Activated CD4-positive, alpha-beta T cell treated with anti-CD3 and anti-CD28 coated beads, Interleukin-2, amount 50 U/mL, for 4 hours (primary cell): Measurements from ENCODE around the gene PPP2R1B.
"Not testable (repeated sequence)": the region's sequence is repeated elsewhere in the genome, so short reads cannot be mapped to it uniquely, and the experiment has no call there.

ENCODE experiments used
- DNase-seq, 2 experiments: peaks; one replicate each; pipeline ENCODE4 v3.0.0-alpha.2; 2020

Gene PPP2R1B

GRCh38 chr11:111782109-111782741 lies 16.0 kb upstream of the PPP2R1B start:
- DNase-seq, result no peak

GRCh38 chr11:111779118-111779517 lies 12.9 kb upstream of the PPP2R1B start:
- DNase-seq, result no peak

DNA sequence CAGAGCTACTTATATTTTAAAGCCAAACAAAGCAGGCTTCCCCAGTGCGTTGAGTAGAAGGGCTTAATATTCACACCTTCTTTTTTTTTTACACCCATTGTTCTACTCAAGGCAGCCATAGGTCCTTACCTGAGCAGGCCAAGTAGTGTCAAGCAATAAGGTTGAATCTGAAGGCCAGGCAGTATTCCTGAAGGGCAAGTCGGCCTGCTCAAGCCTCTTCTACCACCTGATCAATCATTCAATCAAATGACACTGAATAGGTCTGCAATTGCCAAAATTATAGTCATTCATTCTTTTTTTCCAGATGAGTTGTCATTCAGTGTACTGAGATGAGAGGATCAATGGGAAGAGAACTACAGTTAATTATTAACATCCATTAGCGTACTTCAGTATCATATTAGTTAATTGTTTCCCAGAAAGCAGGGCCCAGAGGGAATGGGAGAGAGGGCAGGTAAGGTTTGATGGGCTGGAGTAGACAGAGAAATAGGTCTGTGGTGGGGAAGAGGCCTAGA lies 11.9 kb upstream of the PPP2R1B start:
- DNase-seq, result no peak

- no peak for DNase-seq
Observed at GRCh38 chr11:111777094-111778046, 11.2 kb upstream of the PPP2R1B start.

DNA sequence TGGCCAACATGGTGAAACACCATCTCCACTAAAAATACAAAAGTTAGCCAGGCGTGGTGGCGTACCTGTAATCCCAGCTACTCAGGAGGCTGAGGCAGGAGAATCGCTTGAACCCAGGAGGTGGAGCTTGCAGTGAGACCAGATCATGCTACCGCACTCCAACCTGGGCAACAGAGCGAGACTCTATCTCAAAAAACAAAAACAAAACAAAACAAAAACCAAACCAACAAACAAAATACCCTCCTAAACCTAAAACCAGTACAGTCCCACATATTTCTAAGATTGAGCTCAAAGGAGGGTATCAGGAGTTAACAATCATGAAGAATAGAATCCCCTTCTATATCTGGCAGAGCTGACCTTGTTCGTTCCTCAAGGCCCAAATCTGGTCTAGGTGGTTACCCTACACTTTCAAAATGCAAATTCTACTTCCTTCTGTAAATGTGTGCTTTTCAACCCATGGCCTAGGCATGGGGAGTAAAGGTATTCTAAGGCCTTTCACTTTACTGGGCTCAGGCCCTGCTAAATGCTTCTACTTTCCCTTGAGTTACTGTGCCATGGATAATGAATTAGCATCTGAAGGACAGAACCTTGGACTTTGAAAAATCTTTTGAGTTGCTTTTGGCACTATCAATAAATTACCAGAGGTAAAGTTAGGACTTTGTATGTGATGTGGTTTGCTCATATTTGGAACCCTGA lies 10.4 kb upstream of the PPP2R1B start:
- DNase-seq, result no peak

DNA sequence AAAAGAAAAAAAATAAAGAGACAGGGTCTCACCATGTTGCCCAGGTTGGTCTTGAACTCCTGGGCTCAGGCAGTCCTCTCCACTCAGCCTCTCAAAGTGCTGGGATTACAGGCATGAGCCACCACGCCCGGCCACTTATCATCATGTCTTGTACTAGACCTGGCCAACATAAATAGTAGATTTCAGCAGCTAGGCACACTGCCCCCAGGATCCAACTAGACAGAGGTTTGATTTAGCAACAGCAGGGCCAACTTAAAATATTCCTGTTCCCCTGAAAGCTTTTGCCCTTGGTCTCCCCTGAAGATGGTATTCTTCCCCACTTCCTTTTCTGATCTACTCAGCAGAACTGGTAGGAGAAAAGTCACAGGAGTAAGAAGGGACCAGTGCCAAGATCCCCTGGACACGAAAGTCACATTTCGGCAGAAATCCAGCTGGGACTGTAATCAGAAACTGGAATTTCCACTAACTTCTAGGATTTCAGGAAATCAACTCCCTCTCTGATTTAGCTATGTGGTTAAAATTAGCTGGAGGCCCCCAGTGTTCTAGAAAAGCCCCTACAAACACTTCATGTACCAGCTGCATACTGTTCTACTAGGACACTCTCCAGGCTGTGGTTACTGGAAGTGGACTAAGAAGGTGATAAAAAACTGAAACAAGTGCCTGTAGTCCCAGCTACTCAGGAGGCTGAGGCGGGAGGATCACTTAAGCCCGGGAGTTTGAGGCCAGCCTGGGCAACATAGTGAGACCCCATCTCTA lies 8.9 kb upstream of the PPP2R1B start:
- DNase-seq, result no peak

DNA sequence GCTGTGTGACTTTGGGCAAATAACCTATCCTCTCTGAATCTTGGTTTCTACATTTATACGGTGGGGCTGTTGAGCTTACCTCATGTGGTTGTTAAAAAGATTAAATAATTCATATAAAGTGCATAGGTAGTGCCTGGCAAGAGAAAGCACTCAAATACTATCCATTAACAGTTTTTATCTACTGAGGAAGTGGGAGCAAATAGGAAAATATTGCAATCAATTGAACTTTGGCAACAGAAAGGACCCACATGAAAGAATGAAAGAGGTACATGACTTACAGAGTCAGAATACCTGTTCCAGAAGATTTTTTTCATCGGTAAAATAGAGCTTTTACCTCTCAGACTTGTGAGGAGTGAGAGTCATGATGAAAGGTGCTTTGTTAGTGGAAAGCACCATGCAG lies 6.3 kb upstream of the PPP2R1B start:
- DNase-seq, result no peak

DNA sequence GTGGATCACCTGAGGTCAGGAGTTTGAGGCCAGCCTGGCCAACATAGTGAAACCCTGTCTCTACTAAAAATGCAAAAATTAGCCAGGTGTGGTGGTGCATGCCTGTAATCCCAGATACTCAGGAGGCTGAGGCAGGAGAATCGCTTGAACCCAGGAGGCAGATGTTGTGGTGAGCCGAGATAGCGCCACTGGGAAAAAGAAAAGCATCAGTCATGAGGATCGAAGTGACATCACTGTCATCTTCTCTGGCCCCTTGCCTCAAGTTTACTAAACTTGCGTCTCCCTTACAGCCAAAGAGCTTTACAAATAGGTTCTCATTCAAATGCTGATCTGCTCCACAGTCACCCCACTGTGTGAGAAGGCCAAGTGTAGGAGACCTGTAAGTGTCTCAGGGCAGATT lies 5.0 kb upstream of the PPP2R1B start:
- DNase-seq, result not testable (repeated sequence)

DNA sequence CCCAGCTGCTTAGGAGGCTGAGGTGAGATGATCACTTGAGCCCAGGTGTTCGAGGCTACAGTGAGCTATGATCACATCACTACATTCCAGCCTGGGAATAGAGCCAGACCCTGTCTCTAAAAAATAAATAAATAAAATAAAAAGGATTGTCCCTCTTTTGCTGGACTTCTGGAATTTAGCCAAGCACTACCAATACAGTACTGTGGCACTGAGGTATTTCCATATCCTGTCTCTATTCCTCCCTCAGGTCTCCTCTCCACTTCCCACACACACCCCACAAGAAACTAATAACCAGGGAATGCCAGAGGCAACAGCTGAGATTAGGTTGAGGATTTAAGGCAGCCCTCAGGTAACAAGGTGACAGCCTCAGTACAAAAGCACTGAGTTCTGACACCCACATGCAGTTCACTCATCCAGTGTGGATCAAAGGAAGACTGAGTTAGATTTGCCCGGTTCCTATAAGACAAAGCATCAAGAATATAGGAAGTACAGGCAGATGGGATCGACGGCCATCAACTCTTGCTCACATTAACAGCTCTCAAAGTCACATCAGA lies 4.5 kb upstream of the PPP2R1B start:
- DNase-seq, result no peak

DNA sequence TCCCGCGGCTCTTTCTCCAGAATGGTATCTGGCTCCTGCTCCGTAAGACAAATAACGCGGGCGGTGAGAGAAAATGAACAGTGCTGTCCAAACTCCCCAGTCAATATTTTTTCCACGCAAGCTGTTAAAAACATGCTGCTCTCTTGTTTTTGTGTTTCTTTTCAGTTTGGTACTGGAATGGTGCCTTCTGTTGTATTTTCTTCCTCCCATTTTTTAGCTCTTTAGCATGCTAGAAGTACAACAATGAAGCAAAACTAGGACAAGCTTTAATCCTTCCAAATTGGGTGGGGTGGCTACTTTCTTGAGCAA lies 599 bp upstream of the PPP2R1B start:
- DNase-seq, result no peak

GRCh38 chr11:111765320-111765983 lies 737 bp downstream of the PPP2R1B start:
- no peak for DNase-seq

DNA sequence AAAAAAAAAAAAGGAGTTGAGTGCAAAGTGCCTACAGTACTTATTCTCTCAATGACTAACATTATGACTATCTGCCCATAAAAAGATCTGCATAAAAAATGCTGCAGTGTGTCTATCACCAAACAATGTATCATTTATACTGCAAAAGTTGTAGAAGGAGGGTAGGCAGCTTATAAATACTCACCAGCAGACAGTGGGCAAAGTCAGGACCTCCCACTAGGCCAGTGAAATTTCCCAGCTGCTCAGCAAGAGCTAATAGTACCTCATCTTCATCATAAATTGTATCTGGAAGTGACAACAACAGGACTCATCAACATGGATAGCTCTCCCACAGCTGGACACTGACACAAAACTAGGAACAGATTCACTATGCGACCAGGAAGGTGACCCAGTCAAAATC lies 1.6 kb downstream of the PPP2R1B start:
- no peak for DNase-seq

DNA sequence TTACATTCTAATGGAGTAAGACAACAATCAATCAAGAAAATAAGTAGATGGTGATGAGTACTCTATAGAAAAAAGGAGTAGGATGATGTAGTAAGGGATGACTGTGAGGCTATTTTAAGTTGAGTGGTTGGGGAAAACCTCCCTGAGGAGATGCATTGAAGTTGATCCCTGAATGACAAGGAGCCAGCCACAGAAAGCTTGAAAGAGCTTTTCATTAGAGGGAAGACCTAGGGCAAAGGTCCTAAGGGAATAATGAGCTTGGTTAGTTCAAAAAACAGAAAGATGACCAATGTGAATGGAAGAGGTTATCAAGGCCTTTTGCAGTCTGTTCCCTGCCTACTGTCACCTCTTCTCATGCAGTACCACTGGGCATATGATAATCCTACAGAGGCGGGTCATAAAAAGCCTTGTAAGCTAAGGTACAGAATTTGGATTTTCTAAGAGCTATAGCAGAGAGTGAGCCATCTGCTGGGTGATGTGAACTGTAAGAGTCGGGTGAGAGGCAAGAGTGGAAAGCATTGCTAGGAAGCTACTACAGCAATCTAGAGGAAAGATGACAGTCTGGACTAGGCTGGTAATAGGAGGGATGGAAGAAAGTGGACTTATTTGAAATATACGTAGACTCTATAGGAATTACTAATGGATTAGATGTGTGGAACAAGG lies 3.1 kb downstream of the PPP2R1B start:
- no peak for DNase-seq

DNA sequence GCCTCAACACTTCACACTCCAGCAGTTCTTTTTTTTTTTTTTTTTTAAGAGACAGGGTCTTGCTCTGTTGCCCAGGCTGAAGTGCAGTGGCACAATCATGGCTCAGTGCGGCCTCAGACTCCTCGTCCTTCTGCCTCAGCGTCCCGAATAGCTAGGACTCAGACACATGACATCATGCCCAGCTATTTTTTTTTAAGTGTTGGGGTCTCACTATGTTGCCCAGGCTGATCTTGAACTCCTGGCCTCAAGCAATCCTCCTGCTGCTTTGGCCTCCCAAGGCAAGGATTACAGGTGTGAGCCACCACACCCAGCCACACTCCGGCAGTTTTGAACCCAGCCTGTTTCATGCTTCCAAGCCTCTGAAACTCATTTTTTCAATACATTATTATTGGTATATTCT lies 3.7 kb downstream of the PPP2R1B start:
- DNase-seq, result no peak

- DNase-seq, result no peak
Observed at GRCh38 chr11:111761036-111761435, 5.2 kb downstream of the PPP2R1B start.

- no peak for DNase-seq
Observed at GRCh38 chr11:111759778-111760407, 6.3 kb downstream of the PPP2R1B start.

DNA sequence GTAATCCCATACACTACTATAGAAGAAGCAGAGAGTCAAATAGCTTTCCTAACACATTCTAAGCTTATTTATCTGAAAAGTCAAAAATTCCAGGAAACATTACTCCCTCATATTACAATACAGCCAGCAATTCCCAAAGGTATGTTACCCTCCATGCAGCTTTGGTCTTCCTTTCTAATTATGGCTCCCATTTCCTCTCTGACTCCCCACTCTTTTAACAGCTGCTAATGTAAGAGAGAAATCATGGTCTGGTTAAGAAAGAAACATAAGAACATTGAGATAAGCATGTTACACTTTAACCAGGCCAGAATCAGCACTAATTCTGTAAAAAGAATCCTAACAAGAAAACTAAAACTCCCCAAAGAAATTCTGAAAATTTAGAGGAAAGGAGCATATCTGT lies 6.8 kb downstream of the PPP2R1B start:
- no peak for DNase-seq

DNA sequence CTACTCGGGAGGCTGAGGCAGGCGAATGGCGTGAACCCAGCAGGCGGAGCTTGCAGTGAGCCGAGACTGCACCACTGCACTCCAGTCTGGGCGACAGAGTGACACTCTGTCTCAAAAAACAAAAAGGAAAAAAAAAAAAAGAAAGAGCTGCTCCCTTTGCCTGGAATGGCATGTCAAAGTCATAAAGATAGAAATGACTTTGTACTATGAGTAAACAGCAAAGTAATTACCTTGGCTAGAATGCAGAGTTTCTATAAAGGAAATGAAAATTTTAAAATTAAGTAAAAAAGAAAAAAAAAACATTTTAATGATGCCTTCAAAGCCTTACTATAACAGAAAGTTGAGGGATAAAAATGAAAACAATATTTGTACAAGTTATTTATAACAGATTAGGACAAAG lies 10.1 kb downstream of the PPP2R1B start:
- DNase-seq, result no peak

DNA sequence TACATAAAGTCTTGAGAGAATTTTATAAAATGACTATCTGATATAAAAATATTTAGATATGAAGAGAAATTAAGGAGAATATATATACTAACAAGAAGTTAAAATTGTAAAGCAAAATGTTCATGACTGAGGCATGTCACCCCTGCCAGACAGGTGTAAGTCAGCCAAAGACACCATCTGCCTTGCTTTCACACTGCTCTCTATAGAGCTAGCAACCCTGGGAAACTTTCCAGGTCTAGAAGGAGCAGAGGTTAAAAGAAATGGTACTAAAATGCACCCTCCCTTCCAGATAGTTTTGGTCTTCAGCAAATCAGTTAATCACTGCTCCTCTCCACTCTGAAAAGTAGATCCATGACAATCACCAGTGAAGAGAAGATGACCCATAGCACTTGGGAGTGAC lies 16.5 kb downstream of the PPP2R1B start:
- no peak for DNase-seq

GRCh38 chr11:111748035-111748804 lies 18.0 kb downstream of the PPP2R1B start:
- no peak for DNase-seq
